Measurements from ENCODE around the gene PSMA8.

- TF ChIP-seq, protein P1, sequence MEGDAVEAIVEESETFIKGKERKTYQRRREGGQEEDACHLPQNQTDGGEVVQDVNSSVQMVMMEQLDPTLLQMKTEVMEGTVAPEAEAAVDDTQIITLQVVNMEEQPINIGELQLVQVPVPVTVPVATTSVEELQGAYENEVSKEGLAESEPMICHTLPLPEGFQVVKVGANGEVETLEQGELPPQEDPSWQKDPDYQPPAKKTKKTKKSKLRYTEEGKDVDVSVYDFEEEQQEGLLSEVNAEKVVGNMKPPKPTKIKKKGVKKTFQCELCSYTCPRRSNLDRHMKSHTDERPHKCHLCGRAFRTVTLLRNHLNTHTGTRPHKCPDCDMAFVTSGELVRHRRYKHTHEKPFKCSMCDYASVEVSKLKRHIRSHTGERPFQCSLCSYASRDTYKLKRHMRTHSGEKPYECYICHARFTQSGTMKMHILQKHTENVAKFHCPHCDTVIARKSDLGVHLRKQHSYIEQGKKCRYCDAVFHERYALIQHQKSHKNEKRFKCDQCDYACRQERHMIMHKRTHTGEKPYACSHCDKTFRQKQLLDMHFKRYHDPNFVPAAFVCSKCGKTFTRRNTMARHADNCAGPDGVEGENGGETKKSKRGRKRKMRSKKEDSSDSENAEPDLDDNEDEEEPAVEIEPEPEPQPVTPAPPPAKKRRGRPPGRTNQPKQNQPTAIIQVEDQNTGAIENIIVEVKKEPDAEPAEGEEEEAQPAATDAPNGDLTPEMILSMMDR (conservative IDR thresholded peaks at IDR 0.05): no peak
- no peak for TF ChIP-seq ZFX (IDR thresholded peaks at IDR 0.05)
These were observed 95.0 kb downstream of the PSMA8 start for GRCh38 chr18:26228562-26229260.

Data from C4-2B (cell line).